GM19463 (cell line): ENCODE results near the gene TM9SF4.
A peak's percentile ranks its signal among the peaks of the same experiment; 100 is the strongest.

ENCODE experiments used
- ATAC-seq: cut with Tn5 transposase; IDR thresholded peaks from one replicate; pipeline ENCODE4 v1.9.1; 2021; ENCODE audit warnings: mild to moderate bottlenecking, moderate library complexity; ENCODE audit not compliant: unreplicated experiment

TM9SF4 gene

GRCh38 chr20:32205843-32206759 lies 96.6 kb downstream of the TM9SF4 start:
- no peak for ATAC-seq

GRCh38 chr20:32206760-32207625 lies 97.5 kb downstream of the TM9SF4 start:
- ATAC-seq, result peak; percentile 24

- ATAC-seq, result peak; percentile 92
Observed at GRCh38 chr20:32207626-32208498, 98.3 kb downstream of the TM9SF4 start, which contains the start of the genes PLAGL2 and POFUT1. Gene PLAGL2, minus strand, starts transcription at chr20:32207743. Its CDS starts 5,565 bp downstream, at chr20:32202178. Gene POFUT1, plus strand, starts transcription at chr20:32207880. Its CDS starts 62 bp downstream, at chr20:32207942.

- ATAC-seq, result no peak
Observed at GRCh38 chr20:32208499-32209154, 99.1 kb downstream of the TM9SF4 start.

- ATAC-seq, result no peak
Observed at GRCh38 chr20:32209850-32210605, 100.5 kb downstream of the TM9SF4 start.

- no peak for ATAC-seq
Observed at GRCh38 chr20:32213870-32214269, 104.4 kb downstream of the TM9SF4 start.

- ATAC-seq, result no peak
Observed at GRCh38 chr20:32215147-32215546, 105.6 kb downstream of the TM9SF4 start.

GRCh38 chr20:32215729-32216128 lies 106.2 kb downstream of the TM9SF4 start:
- no peak for ATAC-seq

- ATAC-seq, result no peak
Observed at GRCh38 chr20:32216179-32217142, 106.9 kb downstream of the TM9SF4 start.
